Activated CD4-positive, alpha-beta T cell treated with anti-CD3 and anti-CD28 coated beads, Interleukin-2, amount 10 ng/mL, durations not matched to agents 7 days and 5 days (primary cell): Measurements from ENCODE around the gene CDCA3. TPM values are rescaled to one million over a fixed set of nuclear protein-coding genes. Genes with fewer than 3 reads are reported as not detected.

ENCODE experiments used
- CTCF ChIA-PET: fragments of 350-600 bp; sonication (Branson Sonifier 250); formaldehyde crosslinking; loops from one replicate; lab custom pipeline; 2021; ENCODE audit warnings: antibody characterized with exemption; lab: Charles Lee
- POLR2A ChIA-PET: fragments of 350-600 bp; sonication (Branson Sonifier 250); formaldehyde crosslinking; loops from one replicate; lab custom pipeline; 2021; ENCODE audit warnings: antibody characterized with exemption; lab: Charles Lee
- DNase-seq: peaks from one replicate; pipeline ENCODE4 v3.0.0-alpha.2; 2020
- H3K27ac Mint-ChIP-seq: one replicate; pipeline ENCODE4 v1.8.0; 2021; ENCODE audit warnings: mild to moderate bottlenecking, moderate library complexity, mixed read lengths
- H3K27me3 Mint-ChIP-seq: one replicate; pipeline ENCODE4 v1.8.0; 2021; ENCODE audit warnings: mixed read lengths
- H3K36me3 Mint-ChIP-seq: one replicate; pipeline ENCODE4 v1.8.0; 2021; ENCODE audit warnings: low read depth, mixed read lengths
- H3K4me1 Mint-ChIP-seq: one replicate; pipeline ENCODE4 v1.8.0; 2021; ENCODE audit warnings: mixed read lengths
- H3K4me3 Mint-ChIP-seq: one replicate; pipeline ENCODE4 v1.8.0; 2021; ENCODE audit warnings: mild to moderate bottlenecking, moderate library complexity, mixed read lengths
- H3K9me3 Mint-ChIP-seq: one replicate; pipeline ENCODE4 v1.8.0; 2021; ENCODE audit warnings: mixed read lengths
- total RNA-seq, 2 experiments: library from RNA; stranded (reverse); gene quantifications; one replicate each; pipeline ENCODE4 v1.2.3, GENCODE V29; 2021

CDCA3 gene
- total RNA-seq, 2 experiments from 2014 or later, result 118 to 122 TPM

DNA sequence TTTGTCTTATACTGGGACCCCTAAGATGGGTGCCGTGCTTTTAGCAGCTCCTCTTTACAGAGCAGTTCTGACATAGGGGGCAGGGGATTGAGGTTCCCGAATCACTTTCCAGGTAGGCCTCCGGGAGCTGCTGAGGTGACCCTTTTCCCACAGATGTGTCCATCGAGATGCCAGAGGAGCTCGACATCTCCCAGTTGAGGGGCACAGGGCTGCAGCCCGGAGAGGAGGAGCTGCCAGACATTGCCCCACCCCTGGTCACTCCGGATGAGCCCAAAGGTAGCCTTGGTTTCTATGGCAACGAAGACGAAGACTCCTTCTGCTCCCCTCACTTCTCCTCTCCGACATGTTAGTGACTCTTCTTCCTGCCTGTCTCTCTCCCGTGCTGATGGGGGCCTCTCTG is 11.9 kb upstream of the CDCA3 start:
- CTCF ChIA-PET, result interaction anchor here (3.3 to 7.8 kb wide), 2 partner anchors 10 kb away, joined by 16 to 67 read pairs; partner anchors contain the start of genes CDCA3, SPSB2 and USP5
- Mint-ChIP-seq H3K27me3 (no peaks in the 10 kb centered on the region), H3K27ac (no peak overlapping the region), H3K36me3 (peaks cover 51% of the 10 kb centered on the region), H3K4me3 (no peak overlapping the region), H3K4me1 (peaks cover 10% of the 10 kb centered on the region), H3K9me3 (no peaks in the 10 kb centered on the region)
- DNase-seq, result no peak
- POLR2A ChIA-PET, result no interaction called here

DNA sequence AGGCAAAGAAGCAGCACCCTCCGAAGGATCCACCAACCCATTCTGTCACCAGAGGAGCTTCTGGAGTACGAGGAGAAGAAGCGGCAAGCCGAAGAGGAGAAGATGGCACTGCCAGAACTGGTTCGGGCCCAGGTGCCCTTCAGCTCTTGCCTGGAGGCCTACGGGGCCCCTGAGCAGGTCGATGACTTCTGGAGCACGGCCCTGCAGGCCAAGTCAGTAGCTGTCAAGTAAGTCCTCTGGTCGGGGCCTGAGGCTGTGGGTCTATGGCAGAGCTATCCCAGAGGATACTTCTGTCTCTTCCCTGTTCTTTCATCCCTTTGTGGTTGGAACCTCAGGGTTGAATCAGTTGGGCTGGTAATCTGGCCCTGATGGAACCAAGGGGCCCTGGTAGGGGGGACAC is 10.3 kb upstream of the CDCA3 start:
- DNase-seq, result no peak
- H3K27me3 Mint-ChIP-seq, result no peaks in the 10 kb centered on the region
- H3K9me3 Mint-ChIP-seq, result no peaks in the 10 kb centered on the region
- H3K27ac Mint-ChIP-seq, result no peak overlapping the region
- CTCF ChIA-PET, result interaction anchor here (0.6 to 1.4 kb wide), 4 partner anchors 9 to 29 kb away, joined by 3 to 8 read pairs (median 4); partner anchors contain the start of gene SPSB2
- peaks cover 60% of the 10 kb centered on the region for H3K36me3 Mint-ChIP-seq
- POLR2A ChIA-PET, result interaction anchor here (1.1 kb wide), 1 partner anchor 9 kb away, joined by 3 read pairs; no protein-coding TSS in a partner anchor
- H3K4me1 Mint-ChIP-seq, result peaks cover 1% of the 10 kb centered on the region
- H3K4me3 Mint-ChIP-seq, result no peak overlapping the region

DNA sequence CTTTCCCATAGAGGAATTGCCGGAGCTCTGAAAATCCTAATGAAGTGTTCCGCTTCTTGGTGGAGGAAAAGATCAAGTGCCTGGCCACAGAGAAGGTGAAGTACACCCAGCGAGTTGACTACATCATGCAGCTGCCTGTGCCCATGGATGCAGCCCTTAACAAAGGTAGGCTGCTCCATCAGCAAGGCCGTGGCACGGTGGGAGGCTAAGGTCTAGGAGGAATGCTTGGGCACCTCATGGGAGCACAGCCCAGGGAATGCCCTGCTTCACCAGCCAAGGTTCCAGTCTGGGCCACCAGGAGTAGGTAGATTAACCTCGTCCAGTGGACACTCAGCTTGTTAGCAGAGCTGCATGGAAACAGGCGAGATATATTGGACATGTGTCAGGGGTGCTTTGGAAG is 9.9 kb upstream of the CDCA3 start:
- Mint-ChIP-seq H3K36me3 (peaks cover 60% of the 10 kb centered on the region), H3K4me1 (no peaks in the 10 kb centered on the region), H3K4me3 (no peak overlapping the region), H3K27me3 (no peaks in the 10 kb centered on the region), H3K9me3 (no peaks in the 10 kb centered on the region), H3K27ac (no peak overlapping the region)
- POLR2A ChIA-PET, result interaction anchor here (1.1 kb wide), 1 partner anchor 8 kb away, joined by 3 read pairs; no protein-coding TSS in a partner anchor
- DNase-seq, result no peak
- CTCF ChIA-PET, result interaction anchor here (1.2 to 1.4 kb wide), 2 partner anchors 9 to 30 kb away, joined by 3 to 8 read pairs; no protein-coding TSS in a partner anchor

DNA sequence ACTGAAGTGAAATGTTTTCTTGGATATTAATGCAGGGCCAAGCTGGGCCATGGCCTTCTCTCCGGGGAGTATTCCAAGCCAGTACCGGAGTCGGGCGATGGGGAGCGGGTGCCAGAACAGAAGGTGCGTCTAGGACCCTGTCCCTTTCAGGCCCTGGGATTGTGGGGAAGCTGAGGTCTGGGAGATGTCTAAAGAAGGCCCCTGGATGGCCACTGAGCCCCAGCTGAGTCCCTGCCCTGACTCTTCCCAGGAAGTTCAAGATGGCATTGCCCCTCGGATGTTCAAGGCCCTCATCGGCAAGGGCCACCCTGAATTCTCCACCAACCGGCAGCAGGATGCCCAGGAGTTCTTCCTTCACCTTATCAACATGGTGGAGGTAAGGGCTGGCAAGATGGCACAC is 9.0 kb upstream of the CDCA3 start:
- no peak for DNase-seq
- Mint-ChIP-seq H3K9me3 (no peaks in the 10 kb centered on the region), H3K27me3 (no peaks in the 10 kb centered on the region), H3K4me1 (no peaks in the 10 kb centered on the region), H3K27ac (peak overlapping the region; percentile 66), H3K36me3 (peaks cover 55% of the 10 kb centered on the region), H3K4me3 (no peak overlapping the region)
- ChIA-PET POLR2A (no interaction called here), CTCF (interaction anchor here (0.9 to 2.8 kb wide), 4 partner anchors 9 to 106 kb away, joined by 3 to 13 read pairs (median 6); partner anchors contain the start of gene SPSB2)

DNA sequence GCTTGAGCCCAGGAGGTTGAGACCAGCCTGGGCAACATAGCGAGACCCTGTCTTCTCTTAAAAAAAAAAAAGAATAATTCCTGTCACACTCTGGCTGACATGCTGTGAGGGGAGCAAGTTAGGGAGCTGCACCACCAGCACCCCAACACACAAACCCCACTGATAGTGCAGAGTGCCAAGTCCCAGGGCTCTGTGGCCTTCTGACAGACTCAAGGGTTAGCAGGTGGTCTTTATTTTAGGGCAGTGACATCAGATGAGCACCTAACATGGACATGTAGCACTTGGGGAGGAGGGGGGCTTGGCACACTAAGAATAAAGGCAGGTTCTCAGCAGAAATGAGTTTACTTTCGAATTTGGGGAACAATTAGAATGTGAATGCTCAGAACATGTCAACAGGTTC is 7.7 kb upstream of the CDCA3 start:
- Mint-ChIP-seq H3K4me3 (no peak overlapping the region), H3K27ac (no peak overlapping the region), H3K27me3 (no peaks in the 10 kb centered on the region), H3K4me1 (peaks cover 9% of the 10 kb centered on the region), H3K9me3 (no peaks in the 10 kb centered on the region), H3K36me3 (peaks cover 54% of the 10 kb centered on the region)
- ChIA-PET POLR2A (no interaction called here), CTCF (interaction anchor here (0.6 to 2.8 kb wide), 4 partner anchors 10 to 223 kb away, joined by 3 to 13 read pairs (median 8); partner anchors contain the start of gene SPSB2)
- DNase-seq, result no peak

DNA sequence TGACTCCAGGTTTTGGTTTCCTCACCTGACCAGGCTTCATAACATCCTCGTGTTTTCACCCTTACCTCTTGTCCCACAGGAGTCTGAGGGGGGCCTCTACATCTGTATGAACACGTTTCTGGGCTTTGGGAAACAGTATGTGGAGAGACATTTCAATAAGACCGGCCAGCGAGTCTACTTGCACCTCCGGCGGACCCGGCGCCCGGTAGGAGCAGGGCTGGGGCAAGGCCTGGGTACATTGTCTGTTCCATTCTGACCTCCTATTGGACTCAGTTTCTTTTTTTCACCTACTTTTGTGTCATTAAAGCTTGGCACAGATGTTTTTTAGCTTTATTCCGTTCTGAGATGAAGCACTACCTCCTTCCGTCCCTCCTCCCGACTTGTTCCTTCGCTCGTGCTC is 4.2 kb upstream of the CDCA3 start:
- Mint-ChIP-seq H3K4me3 (no peak overlapping the region), H3K36me3 (peaks cover 32% of the 10 kb centered on the region)
- POLR2A ChIA-PET, result no interaction called here

DNA sequence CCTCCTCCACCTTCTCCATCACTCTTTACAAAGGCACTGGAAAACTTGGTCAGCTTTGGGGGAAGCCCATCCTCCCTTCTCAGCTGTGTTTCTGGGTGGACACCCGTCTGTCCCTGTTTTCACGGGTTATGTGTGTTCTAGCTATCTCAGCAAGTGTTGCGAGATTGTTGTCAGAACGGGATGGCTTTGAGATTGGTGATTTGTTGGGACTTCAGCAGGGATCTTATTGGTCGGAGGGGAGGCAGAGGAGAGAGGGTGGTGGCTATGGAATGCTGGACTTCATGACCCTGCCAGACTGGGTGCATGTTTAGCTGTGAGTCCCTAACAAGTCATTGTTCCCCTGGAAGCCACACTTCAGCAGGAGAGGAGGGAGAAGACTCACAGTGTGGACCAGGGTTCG is 3.0 kb upstream of the CDCA3 start:
- POLR2A ChIA-PET, result interaction anchor here (1.0 to 2.1 kb wide), 2 partner anchors 13 to 37 kb away, joined by 3 to 7 read pairs; partner anchors contain the start of gene TPI1
- H3K36me3 Mint-ChIP-seq, result peaks cover 38% of the 10 kb centered on the region
- peak overlapping the region; percentile 100 for H3K27ac Mint-ChIP-seq
- CTCF ChIA-PET, result interaction anchor here (1.8 to 6.2 kb wide), 3 partner anchors 12 to 101 kb away, joined by 6 to 67 read pairs (median 55); partner anchors contain the start of genes MLF2, SPSB2 and TPI1
- H3K27me3 Mint-ChIP-seq, result no peaks in the 10 kb centered on the region
- peaks cover 36% of the 10 kb centered on the region for H3K4me1 Mint-ChIP-seq
- H3K9me3 Mint-ChIP-seq, result no peaks in the 10 kb centered on the region
- no peak for DNase-seq
- no peak overlapping the region for H3K4me3 Mint-ChIP-seq

More for the DNA sequence above, 4.2 kb upstream of the CDCA3 start:
- Mint-ChIP-seq H3K27me3 (no peaks in the 10 kb centered on the region), H3K9me3 (no peaks in the 10 kb centered on the region), H3K27ac (no peak overlapping the region), H3K4me1 (peaks cover 24% of the 10 kb centered on the region)
- DNase-seq, result no peak
- CTCF ChIA-PET, result interaction anchor here (0.9 to 6.2 kb wide), 5 partner anchors 11 to 235 kb away, joined by 3 to 67 read pairs (median 3); partner anchors contain the start of genes SPSB2 and TPI1

DNA sequence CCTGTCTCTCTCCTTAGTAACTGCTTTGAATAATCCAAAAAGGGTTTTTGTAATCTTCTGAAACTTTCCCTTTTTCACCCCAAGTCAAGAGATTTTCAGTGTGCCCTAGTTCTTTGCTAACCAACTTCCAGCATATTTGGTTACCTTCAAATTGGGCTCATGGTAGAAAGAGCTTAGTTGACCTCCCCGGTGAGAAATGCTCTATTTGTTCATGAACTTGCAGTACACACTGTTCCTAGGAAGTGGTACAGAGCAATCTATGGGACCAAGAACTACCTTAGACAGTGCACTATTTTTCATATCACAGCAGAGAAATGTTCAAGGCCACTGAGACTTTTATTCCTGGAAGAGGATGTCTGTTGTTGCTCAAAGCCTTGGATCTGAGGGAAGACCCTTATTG is 2.5 kb upstream of the CDCA3 start:
- H3K27ac Mint-ChIP-seq, result peak overlapping the region; percentile 100
- CTCF ChIA-PET, result interaction anchor here (0.8 to 6.2 kb wide), 10 partner anchors 13 to 318 kb away, joined by 3 to 67 read pairs (median 5); partner anchors contain the start of genes GPR162, MLF2, SPSB2 and TPI1
- H3K4me1 Mint-ChIP-seq, result peaks cover 38% of the 10 kb centered on the region
- H3K9me3 Mint-ChIP-seq, result no peaks in the 10 kb centered on the region
- peaks cover 42% of the 10 kb centered on the region for H3K36me3 Mint-ChIP-seq
- POLR2A ChIA-PET, result interaction anchor here (1.0 to 2.8 kb wide), 4 partner anchors 14 to 38 kb away, joined by 3 to 23 read pairs (median 10); partner anchors contain the start of genes SPSB2 and TPI1
- H3K27me3 Mint-ChIP-seq, result no peaks in the 10 kb centered on the region
- H3K4me3 Mint-ChIP-seq, result peak overlapping the region; percentile 84
- no peak for DNase-seq

DNA sequence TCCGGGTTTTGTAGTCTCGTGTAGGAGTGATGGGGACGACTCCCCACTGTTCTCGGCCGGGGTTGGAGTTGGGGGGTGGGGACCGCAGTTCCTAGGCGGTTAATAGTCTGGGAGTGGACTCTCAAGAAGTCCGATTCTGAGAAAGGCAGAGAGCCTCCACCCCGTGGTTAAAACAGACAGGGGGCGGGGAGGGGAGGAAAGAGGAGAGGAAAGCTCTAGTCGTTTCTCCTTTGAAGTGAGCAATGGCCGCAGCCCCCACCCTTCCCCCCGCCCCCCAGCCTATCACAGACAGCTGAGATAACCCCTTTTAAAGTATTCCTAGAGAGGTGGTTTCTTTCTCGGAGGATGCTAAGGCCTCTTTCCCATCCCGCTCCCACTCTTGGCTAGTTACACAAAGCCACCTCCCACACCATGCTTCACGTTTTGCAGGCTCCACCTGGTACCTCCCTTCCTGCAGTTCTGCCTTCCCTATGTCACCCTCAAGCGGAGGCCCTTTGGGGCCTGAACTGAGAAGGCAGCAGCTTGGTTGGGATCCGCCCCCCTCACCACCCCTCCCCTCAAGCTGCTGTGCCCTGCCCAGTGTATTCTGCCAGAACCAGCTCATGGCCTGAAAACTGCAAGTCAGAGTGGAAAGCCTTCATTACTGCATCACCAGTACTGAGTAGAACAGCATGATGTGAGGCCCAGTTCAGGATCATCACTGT is 1.7 kb upstream of the CDCA3 start:
- no peaks in the 10 kb centered on the region for H3K27me3 Mint-ChIP-seq
- H3K4me3 Mint-ChIP-seq, result peak overlapping the region; percentile 84
- peaks cover 43% of the 10 kb centered on the region for H3K4me1 Mint-ChIP-seq
- no peaks in the 10 kb centered on the region for H3K9me3 Mint-ChIP-seq
- POLR2A ChIA-PET, result interaction anchor here (0.6 to 2.8 kb wide), 10 partner anchors 9 to 319 kb away, joined by 3 to 23 read pairs (median 6); partner anchors contain the start of genes C12orf57, GAPDH, MLF2 and RNU7-1
- peak overlapping the region; percentile 100 for H3K27ac Mint-ChIP-seq
- DNase-seq, result peak; percentile 74
- H3K36me3 Mint-ChIP-seq, result peaks cover 44% of the 10 kb centered on the region
- CTCF ChIA-PET, result interaction anchor here (0.6 to 6.2 kb wide), 19 partner anchors 11 to 317 kb away, joined by 3 to 67 read pairs (median 4); partner anchors contain the start of genes GNB3, GPR162, MLF2 and P3H3

DNA sequence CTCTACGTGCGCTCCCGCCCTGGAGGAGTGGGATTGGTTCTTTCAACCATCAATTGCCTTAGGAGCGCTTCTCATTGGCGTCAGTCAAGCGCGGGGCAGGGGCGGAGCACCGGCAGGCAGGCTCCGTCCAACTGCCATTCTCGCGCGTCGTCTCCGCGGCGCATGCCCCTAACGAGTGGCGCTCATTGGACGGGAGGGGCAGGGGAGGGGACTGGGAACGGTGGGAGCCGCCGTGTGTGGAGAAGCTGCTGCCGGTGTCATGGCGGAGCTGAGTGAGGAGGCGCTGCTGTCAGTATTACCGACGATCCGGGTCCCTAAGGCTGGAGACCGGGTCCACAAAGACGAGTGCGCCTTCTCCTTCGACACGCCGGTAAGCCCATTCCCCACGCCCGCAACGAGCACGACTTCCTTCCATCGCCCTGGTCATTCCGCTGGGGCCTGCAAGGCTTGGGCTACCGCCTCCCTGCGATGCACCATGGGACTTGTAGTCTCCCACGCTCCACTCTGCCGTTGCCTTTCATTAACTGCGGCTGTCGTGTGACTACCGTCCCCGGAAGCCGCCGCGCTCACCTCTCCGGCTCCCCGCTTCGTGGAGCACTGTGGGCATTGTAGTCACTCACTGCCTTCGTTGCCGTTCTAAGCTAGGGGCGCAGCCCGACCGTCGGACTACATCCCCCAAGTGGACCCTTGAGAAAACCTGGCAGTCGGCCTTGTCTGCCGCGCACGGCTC is 1.0 kb upstream of the CDCA3 start, which contains the start of gene USP5:
Gene USP5 (plus strand): TSS at position 230 of the 730 bp plus-strand sequence. CDS start 30 bp downstream, at position 260.
- ChIA-PET POLR2A (interaction anchor here (0.8 to 2.8 kb wide), 10 partner anchors 9 to 318 kb away, joined by 3 to 23 read pairs (median 6); partner anchors contain the start of genes C12orf57, COPS7A, GAPDH and MLF2), CTCF (interaction anchor here (0.6 to 6.2 kb wide), 18 partner anchors 10 to 517 kb away, joined by 3 to 67 read pairs (median 5); partner anchors contain the start of genes GNB3, GPR162, MLF2 and P3H3)
- Mint-ChIP-seq H3K9me3 (no peaks in the 10 kb centered on the region), H3K4me1 (peaks cover 48% of the 10 kb centered on the region), H3K27me3 (no peaks in the 10 kb centered on the region), H3K4me3 (peak within 1 kb of the TSS; percentile 84), H3K27ac (peak within 1 kb of the TSS; percentile 100), H3K36me3 (peaks cover 44% of the 10 kb centered on the region)
- peak; percentile 99 for DNase-seq

DNA sequence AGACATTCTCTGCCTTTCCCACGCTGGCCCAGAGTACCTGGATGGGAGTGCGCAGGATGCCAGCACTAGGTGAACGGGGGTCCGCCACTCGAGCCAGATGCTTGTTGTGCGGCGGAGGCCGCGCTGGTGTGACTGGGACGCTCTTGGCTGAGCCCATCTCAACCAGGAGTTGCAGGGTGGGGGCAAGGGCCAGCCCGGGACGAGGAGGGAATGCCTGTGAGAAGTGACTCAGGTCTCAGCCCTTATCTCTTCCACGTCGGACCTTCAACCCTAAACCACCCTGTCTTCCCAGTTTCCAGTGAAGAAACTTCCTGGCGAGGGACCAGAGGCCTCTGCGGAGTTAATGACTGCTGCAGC is 312 bp downstream of the CDCA3 start:
- H3K27ac Mint-ChIP-seq, result peak overlapping the region; percentile 100
- H3K9me3 Mint-ChIP-seq, result no peaks in the 10 kb centered on the region
- H3K4me3 Mint-ChIP-seq, result peak overlapping the region; percentile 84
- peaks cover 46% of the 10 kb centered on the region for H3K36me3 Mint-ChIP-seq
- no peaks in the 10 kb centered on the region for H3K27me3 Mint-ChIP-seq
- CTCF ChIA-PET, result interaction anchor here (0.9 to 6.2 kb wide), 12 partner anchors 9 to 97 kb away, joined by 3 to 67 read pairs (median 8); partner anchors contain the start of genes GNB3, P3H3, SPSB2 and TPI1
- DNase-seq, result no peak
- peaks cover 48% of the 10 kb centered on the region for H3K4me1 Mint-ChIP-seq
- POLR2A ChIA-PET, result interaction anchor here (1.0 to 2.8 kb wide), 3 partner anchors 21 to 127 kb away, joined by 3 to 23 read pairs (median 5); partner anchors contain the start of genes COPS7A and SPSB2
